ENCODE results near the gene PIK3C2G.
"Not testable (repeated sequence)": the region's sequence is repeated elsewhere in the genome, so short reads cannot be mapped to it uniquely, and the experiment has no call there.

The PIK3C2G gene, protein sequence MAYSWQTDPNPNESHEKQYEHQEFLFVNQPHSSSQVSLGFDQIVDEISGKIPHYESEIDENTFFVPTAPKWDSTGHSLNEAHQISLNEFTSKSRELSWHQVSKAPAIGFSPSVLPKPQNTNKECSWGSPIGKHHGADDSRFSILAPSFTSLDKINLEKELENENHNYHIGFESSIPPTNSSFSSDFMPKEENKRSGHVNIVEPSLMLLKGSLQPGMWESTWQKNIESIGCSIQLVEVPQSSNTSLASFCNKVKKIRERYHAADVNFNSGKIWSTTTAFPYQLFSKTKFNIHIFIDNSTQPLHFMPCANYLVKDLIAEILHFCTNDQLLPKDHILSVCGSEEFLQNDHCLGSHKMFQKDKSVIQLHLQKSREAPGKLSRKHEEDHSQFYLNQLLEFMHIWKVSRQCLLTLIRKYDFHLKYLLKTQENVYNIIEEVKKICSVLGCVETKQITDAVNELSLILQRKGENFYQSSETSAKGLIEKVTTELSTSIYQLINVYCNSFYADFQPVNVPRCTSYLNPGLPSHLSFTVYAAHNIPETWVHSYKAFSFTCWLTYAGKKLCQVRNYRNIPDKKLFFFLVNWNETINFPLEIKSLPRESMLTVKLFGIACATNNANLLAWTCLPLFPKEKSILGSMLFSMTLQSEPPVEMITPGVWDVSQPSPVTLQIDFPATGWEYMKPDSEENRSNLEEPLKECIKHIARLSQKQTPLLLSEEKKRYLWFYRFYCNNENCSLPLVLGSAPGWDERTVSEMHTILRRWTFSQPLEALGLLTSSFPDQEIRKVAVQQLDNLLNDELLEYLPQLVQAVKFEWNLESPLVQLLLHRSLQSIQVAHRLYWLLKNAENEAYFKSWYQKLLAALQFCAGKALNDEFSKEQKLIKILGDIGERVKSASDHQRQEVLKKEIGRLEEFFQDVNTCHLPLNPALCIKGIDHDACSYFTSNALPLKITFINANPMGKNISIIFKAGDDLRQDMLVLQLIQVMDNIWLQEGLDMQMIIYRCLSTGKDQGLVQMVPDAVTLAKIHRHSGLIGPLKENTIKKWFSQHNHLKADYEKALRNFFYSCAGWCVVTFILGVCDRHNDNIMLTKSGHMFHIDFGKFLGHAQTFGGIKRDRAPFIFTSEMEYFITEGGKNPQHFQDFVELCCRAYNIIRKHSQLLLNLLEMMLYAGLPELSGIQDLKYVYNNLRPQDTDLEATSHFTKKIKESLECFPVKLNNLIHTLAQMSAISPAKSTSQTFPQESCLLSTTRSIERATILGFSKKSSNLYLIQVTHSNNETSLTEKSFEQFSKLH (N-terminal part only)

DNA sequence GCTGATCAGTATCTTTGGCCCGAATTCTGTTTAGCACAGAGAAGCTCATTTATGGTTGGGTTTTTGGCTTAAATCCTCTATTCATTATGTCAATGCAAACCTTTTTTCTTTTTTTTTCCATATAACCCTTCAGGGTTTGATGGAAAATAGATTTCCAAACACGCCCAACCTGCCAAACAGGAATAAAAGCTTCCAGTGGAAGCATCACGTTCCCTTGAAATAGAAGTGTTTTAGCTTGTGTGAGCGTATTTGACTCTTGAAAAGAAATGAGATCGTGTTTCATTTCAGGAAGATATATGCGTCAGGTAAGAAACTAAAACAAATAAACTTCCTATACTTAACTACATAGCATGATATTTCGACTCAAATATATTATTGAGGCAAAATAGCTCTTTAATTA, at the start of gene PIK3C2G:
Gene PIK3C2G, plus strand, starts transcription at position 246 of the 400 bp plus-strand sequence. CDS start 20,564 bp downstream, outside the sequence.
- no peak for DNase-seq (ENCODE audit: low read depth)

DNA sequence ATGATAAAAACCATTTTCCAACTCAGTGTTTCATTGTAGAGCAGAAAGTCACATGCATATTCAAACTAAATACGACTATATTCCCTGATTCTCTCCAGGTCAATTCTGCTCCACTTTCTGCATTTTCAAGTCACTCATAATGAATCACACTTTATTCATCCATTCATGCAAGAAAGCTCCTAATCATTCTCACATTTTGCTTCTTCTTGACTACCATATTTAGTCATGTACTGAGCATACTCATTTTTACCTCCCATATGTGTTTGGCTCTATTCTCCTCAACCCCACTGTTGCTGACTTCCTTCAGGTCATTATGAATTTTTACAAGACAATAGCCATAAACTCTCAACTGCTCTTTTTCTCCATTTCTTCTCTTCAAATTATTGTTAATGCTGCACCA, 43.4 kb upstream of the PIK3C2G start:
- no peak for DNase-seq (ENCODE audit: low read depth)

DNA sequence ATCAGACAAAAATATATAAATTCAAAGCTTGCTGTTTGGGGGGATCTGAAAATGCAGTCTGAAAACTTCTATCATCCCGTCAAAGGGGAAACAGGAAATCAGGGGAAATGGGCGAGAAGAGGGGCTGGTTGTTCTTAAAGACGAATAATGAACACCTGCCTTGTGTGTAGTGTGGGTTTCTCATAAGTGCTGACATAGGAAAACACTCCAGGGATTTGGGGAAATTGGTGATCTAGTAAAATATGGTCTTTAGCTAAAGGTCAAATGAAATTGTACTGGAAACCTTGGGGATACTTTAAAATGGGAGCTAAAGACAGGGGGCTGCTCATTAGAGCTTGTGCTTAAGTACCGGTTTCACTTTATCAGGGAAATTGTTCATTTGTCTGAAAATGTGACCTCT, 39.6 kb upstream of the PIK3C2G start:
- no peak for DNase-seq (ENCODE audit: low read depth)

- DNase-seq (ENCODE audit: low read depth) = no peak
These were observed 38.6 kb upstream of the PIK3C2G start for GRCh38 chr12:18222699-18223098.

GRCh38 chr12:18224745-18225144, 36.6 kb upstream of the PIK3C2G start:
- DNase-seq (ENCODE audit: low read depth) = no peak

GRCh38 chr12:18239526-18239925, 21.8 kb upstream of the PIK3C2G start:
- no peak for DNase-seq (ENCODE audit: low read depth)

GRCh38 chr12:18242380-18243089, 18.8 kb upstream of the PIK3C2G start:
- no peak for DNase-seq (ENCODE audit: low read depth)

GRCh38 chr12:18243238-18243637, 18.1 kb upstream of the PIK3C2G start:
- DNase-seq (ENCODE audit: low read depth) = no peak

- no peak for DNase-seq (ENCODE audit: low read depth)
These were observed 15.3 kb upstream of the PIK3C2G start for GRCh38 chr12:18246066-18246465.

- no peak for DNase-seq (ENCODE audit: low read depth)
These were observed 10.9 kb upstream of the PIK3C2G start for GRCh38 chr12:18250313-18250916.

- DNase-seq (ENCODE audit: low read depth) = no peak
These were observed 7.2 kb upstream of the PIK3C2G start for GRCh38 chr12:18254081-18254480.

GRCh38 chr12:18255004-18255403, 6.3 kb upstream of the PIK3C2G start:
- DNase-seq (ENCODE audit: low read depth) = not testable (repeated sequence)

DNA sequence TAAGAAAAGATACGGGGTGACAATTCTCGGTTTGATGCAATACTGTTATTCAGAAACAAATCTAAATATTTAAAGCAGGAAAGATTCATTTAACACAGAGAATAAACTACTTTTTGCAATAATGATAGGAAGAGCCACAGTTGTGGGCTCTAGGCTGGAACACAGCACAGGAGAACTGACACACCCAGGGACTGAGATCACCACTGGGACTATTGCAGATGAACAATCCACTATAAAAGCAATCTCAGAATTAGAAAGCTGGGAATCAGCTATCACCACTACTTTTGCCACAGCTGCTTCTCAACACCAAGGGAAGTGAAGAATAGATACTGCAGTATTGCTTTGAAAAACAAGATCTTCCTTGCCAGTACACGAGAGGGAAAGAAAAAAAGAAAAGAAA, 4.1 kb upstream of the PIK3C2G start:
- DNase-seq (ENCODE audit: low read depth) = no peak

GRCh38 chr12:18258929-18259328, 2.4 kb upstream of the PIK3C2G start:
- no peak for DNase-seq (ENCODE audit: low read depth)

DNA sequence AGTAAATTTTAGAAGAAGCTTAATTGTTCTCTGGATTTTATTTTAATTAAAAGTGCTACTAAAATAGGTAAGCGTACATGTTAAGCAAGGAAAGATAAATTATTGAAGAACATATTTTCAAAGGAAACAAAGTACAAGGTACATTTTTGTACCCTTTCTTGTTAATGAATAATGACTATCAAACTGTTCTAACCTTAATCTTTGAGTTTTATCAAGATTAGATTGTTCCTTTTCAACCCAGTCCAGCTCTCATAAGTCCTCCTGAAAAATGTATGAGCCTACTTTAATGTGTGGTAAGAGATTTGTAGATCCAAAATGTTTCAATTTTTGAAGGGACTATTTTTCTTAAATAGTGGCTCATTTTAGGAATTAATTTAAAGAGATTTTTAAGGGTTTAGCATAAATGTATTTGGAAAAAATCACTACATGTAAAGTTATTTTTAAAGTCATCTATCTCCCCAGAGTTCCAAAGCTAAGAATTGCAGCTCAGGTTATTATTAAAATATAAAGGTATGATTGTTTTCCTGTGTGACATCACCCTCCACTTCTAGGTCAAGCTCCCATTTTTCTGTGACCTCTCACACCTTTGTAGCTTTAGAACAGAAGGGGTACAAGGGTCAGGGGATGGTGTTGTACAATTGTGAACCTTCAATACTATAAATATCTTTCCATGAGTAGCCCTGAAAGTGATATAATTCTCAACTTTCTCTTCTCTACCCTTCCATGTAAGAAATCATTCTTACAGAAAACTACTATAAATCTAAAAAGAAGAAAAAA, 1.2 kb upstream of the PIK3C2G start:
- no peak for DNase-seq (ENCODE audit: low read depth)

DNA sequence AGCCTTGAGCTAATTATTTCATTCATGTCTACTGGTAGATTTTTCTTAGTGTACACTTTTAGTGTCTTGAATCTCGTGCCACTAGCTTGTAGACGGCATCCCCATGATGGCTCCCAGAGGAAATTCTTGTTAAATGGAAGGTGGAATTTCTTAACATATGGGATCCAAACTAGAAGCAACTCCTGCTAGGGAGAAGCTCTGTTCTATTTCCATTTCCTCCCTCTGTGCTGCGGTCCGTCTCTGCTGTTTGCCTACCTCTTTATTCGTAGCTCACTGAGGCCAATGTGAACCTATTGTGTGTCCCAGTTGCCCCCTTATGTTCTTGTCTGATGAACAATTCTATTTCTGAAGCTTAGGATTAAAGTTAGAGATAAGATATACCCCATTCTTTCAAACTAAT, 588 bp downstream of the PIK3C2G start:
- DNase-seq (ENCODE audit: low read depth) = no peak

DNA sequence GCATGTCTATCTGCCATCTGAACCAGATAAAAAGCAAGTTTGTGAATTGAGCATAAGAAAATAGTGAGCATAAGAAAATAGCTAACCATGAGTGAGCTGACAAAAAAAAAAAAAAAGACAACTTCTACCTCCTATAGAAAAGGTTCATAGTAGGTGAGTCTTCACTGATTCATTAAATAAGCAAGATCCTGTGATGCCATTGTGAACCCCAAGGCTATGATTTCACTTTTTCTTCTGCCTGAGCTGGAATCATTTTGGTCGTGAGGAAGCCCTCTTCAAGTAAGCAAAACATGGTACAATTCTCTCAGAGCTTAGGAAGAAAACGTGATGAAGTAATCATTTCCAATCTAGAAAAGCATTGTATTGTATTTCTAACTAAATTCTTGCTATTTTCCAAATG, 1.2 kb downstream of the PIK3C2G start:
- DNase-seq (ENCODE audit: low read depth) = no peak

DNA sequence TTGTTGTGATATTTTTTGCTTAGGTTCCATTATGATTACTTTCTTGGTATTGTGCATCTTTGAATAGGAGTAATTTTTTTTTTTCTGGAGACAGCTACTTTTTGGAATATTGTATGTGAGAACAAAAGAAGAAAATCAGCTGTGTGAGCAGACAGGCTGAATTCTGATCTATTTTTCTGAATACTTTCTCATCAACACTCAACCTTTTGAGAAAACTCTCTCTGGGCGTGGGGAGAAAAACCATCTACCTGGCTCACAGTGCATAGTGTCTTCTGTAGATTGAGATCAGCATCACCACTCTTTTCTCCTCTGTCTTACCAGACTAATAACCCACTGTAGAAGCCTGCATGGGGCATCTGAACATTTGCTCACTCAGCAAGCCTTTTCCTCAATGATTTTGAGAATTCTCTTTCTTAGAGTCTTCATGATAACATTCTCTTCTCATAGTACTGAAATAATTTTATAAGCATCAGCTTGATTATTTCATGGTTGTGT, 3.3 kb downstream of the PIK3C2G start:
- DNase-seq (ENCODE audit: low read depth) = no peak

GRCh38 chr12:18267427-18268099, 6.2 kb downstream of the PIK3C2G start:
- DNase-seq (ENCODE audit: low read depth) = no peak

Measured in activated T-cell treated with anti-CD3 and anti-CD28 coated beads for 48 hours (primary cell).